Kasumi-1 (cell line): ENCODE measurements around the gene SNAPC4.
A peak's percentile ranks its signal among the peaks of the same experiment; 100 is the strongest.
"Not testable (repeated sequence)": the region's sequence is repeated elsewhere in the genome, so short reads cannot be mapped to it uniquely, and the experiment has no call there.

ENCODE experiments used
- DNase-seq, 2 experiments: peaks; one replicate each; lab custom pipeline; 2025; lab: John Stamatoyannopoulos, UW

SNAPC4 gene

DNA sequence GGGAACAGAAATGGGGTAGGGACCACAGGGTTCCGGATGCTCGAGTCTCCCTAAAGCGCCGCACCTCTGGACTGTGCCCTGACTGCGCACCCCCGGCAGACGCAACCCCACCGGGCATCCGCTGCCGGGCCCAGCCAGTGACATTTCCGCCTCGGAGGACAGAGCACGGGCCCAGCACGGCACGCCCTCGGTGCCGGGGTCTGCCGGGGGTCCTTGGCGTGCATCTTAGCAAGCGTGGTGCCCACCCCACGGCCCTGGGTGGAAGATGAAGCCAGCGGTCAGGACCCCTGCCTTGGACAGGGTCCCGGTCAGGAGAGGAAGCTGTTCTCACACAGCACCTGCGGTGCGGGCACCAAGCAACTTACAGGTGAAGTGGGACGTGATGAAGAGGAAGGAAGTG lies 32.6 kb upstream of the SNAPC4 start:
- no peak for DNase-seq

DNA sequence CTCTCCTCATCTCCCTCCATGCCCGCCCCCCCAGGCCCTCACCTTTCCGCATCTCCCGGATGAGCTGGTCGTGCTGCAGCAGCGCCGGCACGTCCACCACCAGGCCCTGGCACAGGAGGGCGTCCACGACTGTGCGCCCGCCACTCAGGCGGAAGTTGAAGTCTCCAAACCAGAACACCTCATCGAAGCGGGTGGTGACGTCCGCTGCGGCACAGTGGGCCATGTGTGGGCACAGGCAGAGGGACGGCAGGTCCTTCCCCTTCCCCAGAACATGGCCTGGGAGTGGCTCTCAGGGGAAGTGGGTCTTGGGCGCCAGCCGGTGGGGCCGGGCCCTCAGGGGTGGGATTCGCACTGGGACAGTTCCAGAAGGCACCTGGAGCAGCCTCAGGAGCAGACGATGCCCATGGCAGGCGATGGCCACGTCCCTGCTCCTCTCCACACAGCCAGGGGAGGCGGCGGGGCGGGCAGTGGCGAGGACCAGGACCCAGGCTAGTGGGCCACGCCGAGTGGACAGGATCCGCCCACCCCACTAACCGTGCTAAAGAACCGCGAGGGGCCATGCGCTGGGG lies 31.9 kb upstream of the SNAPC4 start:
- DNase-seq = no peak

DNA sequence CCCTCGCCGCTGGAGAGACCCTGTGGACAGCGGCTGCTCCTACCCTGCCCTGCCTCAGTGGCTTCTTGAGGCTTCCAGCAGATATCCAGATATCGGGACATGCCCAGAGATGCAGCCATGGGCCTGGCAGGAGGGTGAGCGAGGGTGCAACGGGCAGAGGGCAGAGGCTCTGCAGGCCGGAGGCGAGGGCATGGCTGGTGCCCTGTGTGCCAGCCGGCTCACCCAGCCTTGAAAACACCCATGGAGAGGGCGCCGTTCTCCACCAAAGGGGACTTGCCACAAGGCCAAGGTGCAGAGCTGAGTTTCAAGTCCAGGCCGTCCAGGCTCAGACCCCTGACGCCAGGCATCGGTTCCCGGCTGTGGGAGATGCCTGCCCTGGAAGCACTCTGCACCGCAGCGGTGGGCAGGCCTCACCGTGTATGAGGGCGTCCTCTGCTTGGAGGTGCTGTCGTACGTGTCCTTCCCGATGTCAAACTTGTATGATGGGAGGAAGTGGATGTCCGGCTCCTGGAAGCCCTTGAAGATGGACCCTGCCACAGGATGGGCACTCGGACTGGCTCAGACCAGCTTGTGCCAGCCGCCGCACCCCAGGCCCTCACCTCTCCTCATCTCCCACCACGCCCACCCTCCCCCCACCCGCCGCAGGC lies 30.7 kb upstream of the SNAPC4 start:
- no peak for DNase-seq

DNA sequence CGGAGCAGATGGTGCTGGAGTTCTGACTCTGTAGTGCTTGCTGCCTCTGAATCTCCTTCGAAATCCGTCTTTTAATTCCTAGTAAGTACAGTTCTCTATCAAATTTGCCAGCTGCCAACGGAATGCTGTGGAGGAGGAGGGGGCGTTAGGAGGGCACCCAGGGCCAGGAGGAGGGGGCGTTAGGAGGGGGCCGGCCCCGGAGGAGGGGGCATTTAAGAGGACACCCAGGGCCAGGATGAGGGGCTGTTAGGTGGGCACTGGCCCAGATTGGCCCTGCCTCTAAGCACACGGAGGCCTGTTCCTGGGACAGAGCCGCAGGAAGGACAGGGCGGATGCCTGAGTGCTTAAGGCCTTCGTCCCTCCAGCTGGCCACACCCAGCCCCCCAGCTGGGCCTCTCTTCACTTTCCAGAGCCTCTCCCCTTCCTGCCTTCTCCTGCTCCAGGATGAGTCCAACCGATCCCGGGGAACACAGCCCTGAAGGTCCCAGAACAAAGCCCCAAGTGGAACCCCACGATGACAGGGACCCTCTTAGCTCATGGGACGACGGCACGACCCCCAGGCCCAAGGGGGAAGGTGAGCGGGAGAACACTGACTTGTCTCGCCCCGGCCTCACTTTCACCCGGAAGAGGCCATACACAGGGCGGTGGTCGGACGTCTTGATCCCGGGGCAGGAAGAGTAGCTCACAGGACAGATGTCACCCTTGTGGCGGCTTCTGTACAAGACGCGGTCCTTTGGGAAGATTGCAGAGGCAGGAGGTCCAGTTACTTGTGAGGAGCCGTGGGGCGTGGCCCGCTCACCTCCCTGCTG lies 29.9 kb upstream of the SNAPC4 start:
- DNase-seq = no peak

DNA sequence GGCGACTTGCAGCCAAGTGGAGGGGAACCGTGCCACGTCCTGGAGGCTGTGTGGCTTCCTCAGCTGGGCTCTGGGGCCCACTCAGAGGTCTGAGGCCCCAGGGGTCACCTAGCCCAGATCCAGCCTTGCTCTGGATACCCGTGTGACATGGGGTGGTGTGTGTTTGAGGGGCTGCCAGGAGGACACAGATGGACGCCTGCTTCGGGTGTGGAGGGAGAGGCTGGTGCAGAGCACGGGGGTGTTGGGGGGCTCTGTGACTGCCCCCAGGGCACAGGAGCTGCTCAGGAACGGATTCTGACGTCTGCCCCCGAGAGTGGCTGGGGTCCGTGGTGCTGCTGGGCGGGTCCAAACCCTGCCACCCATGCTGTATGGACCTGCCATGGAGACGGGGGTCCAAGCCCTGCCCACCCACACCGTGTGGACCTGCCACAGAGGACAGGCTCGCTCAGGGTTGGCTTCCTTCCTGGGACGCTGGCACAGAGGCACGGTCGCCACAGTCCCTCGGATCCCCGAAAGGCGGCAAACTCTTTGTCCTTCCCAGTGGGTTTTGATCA lies 29.2 kb upstream of the SNAPC4 start:
- DNase-seq = no peak

DNA sequence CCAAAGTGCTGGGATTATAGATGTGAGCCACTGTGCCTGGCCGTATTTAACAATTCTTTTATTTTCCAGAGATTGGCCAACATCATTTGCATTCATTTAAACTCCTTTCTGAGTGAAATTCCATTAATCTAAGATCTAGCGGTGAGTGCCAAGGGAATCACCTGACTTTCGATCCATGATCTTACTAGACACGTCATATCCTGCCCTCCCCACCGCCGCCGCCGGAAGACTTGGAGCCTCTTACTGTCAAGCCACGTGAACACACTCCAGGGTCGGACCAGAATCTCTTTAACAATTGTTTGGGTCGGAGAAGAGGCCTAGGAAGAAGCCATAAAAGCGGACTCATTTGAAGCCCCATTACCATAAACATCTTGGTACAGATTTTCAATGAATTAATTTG lies 26.8 kb upstream of the SNAPC4 start:
- DNase-seq = no peak

DNA sequence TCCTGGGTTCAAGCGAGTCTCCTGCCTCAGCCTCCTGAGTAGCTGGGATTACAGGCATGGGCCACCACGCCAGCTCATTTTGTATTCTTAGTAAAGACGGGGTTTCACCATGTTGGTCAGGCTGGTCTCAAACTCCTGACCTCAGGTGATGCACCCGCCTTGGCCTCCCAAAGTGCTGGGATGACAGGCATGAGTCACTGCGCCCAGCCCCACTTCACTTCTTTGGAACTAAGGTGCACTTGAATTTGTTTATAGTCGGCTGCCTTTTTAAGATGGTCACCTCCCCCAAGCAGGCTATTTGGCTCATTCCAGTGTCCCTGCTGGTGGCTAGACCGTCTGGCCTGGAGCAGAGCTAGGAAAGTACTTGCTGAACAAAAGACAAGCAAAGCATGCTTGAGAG lies 25.4 kb upstream of the SNAPC4 start:
- not testable (repeated sequence) for DNase-seq

DNA sequence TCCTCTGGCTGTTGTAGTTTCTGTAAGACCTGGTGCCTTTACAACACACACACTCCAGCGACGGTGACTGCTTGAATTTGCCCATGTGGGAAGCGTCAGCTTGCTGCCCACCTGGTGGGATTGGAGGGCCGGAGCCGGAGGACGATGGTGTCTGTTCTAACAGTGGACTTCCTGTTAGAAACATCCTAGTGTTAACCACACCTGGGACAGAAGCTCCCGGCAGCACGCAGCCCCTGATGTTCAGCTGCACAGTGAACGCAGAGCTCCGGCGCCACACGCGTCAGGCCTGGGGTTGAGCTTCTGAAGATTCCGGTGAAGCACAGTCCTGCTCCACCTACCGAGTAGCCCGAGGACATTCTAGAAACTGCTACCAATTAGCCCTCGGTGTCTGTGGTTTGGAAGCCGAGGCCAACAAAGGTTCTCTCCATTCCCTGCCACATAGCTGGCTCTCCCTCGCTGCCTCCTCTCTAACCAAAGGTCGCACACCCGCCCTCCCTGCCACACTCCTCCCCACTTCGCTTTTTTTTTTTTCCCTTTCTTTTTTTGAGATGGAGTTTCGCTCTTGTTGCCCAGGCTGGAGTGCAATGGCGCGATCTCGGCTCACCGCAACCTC lies 24.9 kb upstream of the SNAPC4 start:
- no peak for DNase-seq

DNA sequence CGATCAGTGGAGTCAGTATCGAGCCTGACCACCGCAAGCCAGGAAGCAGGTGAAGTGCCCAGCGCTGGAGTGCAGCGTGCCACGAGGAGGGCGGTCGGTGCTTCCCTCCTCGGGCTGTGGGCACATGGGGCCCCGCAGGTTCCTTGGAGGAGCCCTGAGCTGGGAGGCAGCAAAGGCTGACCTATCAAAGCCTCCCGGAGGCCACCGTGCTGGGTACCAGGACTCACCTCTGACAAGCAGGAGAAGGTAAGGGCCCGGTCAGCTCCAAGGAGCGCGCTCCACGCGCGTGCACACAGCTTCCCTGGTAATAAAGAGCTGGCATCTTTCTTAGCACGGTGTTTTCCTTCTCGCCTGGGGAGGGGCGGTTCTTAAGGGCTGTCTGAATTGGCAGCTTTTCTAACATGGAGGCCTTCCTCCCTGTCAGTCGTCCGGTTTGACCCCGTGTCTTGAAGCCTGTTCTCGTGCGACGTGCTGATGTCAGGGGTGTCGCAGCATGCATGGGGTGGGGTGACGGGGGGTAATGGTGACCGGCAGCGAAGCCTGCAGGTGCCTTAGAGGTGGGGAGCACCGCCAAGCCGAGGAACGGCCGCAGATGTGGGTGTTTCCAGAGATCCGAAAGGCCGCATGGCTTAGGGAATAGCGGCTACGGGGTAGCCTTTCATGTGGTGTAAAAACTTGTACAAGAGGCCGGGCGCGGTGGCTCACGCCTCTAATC lies 23.6 kb upstream of the SNAPC4 start:
- DNase-seq = no peak

DNA sequence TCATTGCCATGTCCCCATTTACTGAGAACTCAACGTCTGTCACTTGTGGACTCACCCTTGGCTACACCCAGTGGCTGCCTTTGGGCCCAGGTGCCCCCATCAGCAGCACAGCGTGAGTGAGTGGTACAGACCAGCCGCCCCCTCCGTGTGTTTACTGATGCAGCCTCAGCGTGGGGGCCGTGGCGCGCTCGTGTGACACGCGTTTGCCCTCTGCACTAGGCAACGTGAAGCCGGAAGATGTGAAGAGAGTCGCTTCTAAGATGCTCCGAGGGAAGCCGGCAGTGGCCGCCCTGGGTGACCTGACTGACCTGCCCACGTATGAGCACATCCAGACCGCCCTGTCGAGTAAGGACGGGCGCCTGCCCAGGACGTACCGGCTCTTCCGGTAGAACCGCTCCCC lies 22.9 kb upstream of the SNAPC4 start:
- DNase-seq = no peak

DNA sequence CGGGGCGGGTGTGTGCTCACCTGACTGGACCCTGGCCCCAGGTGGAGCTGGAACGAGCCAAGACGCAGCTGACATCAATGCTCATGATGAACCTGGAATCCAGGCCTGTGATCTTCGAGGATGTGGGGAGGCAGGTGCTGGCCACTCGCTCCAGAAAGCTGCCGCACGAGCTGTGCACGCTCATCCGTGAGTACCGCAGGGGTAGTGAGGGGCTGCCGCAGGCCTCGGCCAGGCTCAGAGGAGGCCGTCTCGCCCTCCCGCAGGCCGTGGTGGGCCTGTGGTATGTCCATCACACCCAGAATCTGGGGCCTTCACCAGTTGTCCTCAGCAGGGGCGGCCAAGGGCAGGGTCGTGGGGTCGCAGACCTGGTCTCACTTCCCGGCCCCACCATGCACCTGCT lies 21.8 kb upstream of the SNAPC4 start:
- DNase-seq = no peak

DNA sequence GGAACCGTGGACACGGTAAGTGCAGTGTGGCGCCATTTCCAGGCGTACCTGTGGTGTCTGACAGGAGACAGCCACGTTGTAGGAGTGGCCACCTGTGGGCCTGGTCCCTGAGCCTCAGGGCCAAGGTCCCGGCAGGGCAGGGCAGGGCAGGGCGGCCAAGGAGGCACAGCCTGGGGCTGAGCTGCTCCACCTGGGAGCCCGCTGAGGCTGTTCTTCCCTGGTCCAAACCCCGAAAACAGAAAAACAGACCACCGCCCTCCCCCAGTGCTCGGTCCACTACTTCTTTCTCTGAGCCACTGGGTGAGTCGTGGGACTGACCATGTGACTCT lies 19.1 kb upstream of the SNAPC4 start:
- DNase-seq = no peak

DNA sequence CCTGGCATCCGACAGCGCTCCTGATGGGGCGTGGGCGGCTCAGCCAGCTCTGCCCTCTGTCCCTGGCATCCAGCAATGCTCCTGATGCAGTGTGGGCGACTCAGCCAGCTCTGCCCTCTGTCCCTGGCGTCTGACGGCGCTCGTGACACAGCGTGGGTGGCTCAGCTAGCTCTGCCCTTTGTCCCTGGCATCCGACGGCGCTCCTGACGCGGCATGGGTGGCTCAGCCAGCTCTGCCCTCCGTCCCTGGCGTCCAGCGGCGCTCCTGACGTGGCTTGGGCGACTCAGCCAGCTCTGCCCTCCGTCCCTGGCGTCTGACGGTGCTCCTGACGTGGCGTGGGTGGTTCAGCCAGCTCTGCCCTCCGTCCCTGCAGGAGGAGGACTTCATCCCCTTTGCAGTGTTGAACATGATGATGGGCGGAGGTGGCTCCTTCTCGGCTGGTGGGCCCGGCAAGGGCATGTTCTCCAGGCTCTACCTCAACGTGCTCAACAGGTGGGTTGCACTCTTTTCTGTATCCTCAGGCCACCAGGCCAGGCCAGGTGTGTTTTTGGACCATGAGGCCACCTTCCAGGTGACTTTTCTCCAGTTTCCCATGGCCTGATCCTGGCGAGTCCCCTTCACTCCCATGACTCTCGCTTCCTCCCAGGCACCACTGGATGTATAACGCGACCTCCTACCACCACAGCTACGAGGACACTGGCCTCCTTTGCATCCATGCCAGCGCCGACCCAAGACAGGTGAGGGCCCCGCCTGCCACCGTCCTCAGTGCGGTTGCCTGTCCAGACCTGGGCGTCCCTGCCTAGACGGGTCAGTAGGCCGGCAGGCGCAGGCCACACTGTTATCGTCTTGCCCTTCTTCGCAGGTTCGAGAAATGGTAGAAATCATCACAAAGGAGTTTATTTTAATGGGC lies 18.5 kb upstream of the SNAPC4 start:
- DNase-seq = no peak

DNA sequence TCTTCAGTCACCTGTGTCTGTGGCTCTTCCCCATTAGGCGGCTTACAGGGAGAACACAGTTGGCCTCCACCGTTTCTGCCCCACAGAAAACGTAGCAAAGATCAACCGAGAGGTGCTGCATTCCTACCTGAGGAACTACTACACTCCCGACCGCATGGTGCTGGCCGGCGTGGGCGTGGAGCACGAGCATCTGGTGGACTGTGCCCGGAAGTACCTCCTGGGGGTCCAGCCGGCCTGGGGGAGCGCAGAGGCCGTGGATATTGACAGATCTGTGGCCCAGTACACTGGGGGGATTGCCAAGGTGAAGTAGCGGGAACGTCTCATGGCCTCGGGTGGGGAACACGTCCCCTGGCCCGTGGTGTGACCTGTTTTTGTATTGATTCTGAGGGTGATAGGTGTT lies 16.9 kb upstream of the SNAPC4 start:
- DNase-seq = no peak

DNA sequence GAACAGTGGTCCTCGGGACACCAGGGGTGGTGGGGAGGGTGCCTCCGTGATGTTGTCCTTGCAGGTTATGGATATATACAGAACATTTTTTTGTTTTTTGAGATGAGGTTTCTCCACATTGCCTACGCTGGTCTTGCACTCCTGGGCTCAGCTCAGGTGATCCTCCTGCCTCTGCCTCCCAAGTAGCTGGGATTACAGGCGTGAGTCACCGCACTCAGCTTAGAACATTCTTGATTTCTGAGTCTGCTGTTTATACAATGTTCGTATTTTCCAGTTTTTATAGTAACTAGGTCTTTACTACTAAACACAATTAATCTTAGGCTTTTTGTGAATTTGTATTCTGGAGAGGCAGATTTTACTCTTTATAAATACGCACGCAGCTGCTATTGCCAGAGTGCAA lies 16.5 kb upstream of the SNAPC4 start:
- no peak for DNase-seq

DNA sequence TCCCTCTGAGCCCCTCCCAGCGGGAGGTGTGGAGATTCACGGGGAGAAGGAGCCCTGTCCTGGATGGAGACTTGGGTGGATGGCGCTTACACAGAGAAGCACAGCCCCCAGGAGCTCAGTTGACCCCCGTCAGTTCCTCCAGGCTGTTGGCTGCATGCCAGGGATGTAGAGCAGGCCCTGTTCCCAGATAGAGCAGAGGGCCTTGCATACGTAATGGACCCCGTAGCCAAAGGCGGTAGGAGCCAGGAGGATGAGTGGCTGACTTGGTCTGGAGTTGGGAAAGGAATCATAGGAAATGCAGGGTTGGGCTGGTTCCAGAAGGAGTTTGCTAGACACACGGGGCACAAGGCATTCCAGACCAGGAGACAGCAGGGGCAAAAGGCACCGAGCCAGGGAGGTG lies 13.0 kb upstream of the SNAPC4 start:
- DNase-seq = no peak

DNA sequence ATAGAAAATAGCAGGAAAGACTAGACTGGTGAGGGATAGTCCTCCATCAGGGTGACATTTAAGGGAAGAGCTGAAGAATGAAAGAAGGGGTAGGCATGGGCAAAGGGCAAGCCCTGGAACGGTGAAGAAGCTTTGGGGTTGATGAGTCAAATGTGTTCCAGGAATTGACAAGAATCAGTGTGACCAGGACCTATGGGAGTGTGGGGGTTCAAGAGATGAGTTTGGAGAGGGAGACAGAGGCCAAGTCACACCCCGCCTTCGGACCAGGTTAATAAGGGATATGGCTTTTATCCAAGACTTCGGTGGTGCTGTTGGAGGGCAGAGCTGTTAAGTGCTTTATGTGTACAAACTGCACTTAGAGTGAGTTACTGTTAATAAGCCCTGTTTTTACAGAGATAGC lies 11.4 kb upstream of the SNAPC4 start:
- DNase-seq = no peak

DNA sequence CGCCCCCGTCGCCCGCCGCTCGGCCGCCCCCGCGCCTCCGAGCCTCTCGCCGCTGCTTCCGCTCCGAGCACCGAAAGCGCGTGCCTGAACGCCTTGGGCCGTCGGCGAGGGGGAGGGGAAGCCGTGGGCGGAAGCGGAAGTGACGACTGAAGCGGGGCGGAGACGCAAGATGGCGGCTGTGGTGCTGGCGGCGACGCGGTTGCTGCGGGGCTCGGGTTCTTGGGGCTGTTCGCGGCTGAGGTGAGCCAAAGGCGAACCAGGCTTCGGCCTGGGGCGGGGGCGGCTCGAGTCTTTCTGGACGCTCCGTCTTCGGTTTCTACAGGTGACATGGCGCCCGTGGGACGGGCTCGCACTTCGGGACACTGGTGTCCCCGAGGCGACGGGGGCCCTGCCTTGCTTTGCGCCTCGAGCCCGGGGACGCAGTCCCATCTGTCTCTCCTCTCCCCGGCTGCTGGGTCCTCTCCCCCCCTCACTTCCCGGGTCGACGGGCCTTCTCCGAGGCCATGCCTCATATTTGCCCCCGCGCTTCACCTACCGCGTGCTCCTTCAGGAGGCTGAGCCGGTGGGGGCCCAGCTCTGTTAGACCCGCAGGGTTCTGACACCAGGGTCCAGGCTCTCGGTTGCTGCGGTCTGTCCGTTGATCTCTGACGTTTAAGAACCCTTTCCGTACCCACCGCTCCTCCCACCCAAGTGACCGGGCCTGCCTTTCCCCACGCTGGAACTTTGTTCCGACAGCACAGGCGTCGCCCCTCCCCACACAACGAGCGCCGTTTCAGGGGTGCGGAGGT lies 10.7 kb upstream of the SNAPC4 start, which contains the start of the genes ENTR1 and PMPCA:
Gene ENTR1 (minus strand): TSS at position 115 of the 788 bp plus-strand sequence. CDS start 217 bp downstream, outside the sequence.
Gene PMPCA (plus strand): TSS at position 159 of the 788 bp plus-strand sequence. CDS start 11 bp downstream, at position 170.
- DNase-seq = peak; percentile 77 to 86

DNA sequence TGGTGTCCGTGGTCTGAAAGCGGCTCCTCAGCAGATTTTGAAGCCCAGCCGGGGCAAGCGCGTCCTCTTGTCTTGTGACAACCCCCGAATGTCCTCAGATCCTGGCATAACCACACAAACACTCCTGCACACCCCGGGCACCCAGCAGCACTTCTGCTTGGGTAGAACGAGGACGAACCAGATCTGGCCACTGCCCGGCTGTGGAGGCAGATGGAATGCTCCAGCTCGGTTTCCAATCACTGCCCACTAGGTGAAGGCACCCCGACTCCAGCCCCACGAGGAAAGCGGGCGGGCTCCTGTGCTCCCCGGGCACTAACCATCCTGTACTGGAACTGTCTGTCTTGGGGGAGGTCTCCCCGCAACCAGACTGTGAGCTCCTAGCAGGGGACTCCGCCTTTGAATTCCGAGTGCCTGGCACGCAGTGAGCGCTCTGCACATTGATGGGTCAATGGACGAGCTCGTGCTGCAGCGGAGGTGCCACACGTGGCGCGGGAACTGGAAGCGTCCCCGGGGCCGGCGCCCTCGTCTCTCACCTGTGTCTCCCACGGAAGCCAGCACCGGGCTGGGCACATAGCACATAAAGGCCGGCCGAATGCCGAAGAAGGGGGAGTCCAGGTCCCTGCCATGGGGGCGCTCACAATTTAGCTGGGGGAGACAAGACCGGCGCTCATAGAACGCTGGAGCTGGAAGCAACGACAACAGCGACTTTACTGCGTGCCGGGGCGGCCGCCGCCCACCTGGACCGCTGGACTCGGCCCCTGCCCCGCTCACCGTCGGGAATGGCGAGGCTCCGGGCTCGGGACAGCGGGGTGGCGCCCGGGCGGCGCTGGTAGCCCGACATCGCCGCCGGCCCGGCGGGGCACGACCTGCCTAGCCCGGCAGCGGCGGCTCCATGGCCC lies 9.8 kb upstream of the SNAPC4 start:
- peak; percentile 19 to 22 for DNase-seq
